IPS-18c (cell line): Measurements from ENCODE around the gene NLRP6.
"Not testable (repeated sequence)": the region's sequence is repeated elsewhere in the genome, so short reads cannot be mapped to it uniquely, and the experiment has no call there.

Experiments used
- H3K4me3 ChIP-seq: 2 replicates; pipeline ENCODE4 v1.7.0; 2013; ENCODE audit warnings: low read depth, mild to moderate bottlenecking, low read length, moderate library complexity; ENCODE audit not compliant: insufficient read depth
- H3K9me3 ChIP-seq: one replicate; pipeline ENCODE4 v1.6.1; 2013; ENCODE audit warnings: mild to moderate bottlenecking, low read length, moderate library complexity; ENCODE audit not compliant: control insufficient read depth, insufficient read depth

NLRP6 gene

GRCh38 chr11:324593-325517 is 46.6 kb downstream of the NLRP6 start:
- H3K4me3 ChIP-seq, H3K9me3 ChIP-seq: not testable (repeated sequence)

- no peaks in the 10 kb centered on the region for H3K9me3 ChIP-seq
- H3K4me3 ChIP-seq: no peak overlapping the region
Observed at GRCh38 chr11:325796-326591, 47.8 kb downstream of the NLRP6 start.

GRCh38 chr11:326592-326841 is 48.3 kb downstream of the NLRP6 start:
- Histone ChIP-seq H3K9me3 (no peaks in the 10 kb centered on the region), H3K4me3 (no peak overlapping the region)

GRCh38 chr11:326842-327580 is 48.8 kb downstream of the NLRP6 start:
- Histone ChIP-seq H3K9me3 (no peaks in the 10 kb centered on the region), H3K4me3 (no peak overlapping the region)

- H3K4me3 ChIP-seq: no peak overlapping the region
- no peaks in the 10 kb centered on the region for H3K9me3 ChIP-seq
Observed at GRCh38 chr11:327581-327923, 49.3 kb downstream of the NLRP6 start.

GRCh38 chr11:328012-328411 is 49.8 kb downstream of the NLRP6 start:
- no peak overlapping the region for H3K4me3 ChIP-seq
- H3K9me3 ChIP-seq: no peaks in the 10 kb centered on the region

GRCh38 chr11:328516-329100 is 50.4 kb downstream of the NLRP6 start:
- H3K4me3 ChIP-seq, H3K9me3 ChIP-seq: not testable (repeated sequence)

GRCh38 chr11:329886-330253 is 51.7 kb downstream of the NLRP6 start:
- H3K4me3 ChIP-seq: no peak overlapping the region
- H3K9me3 ChIP-seq: no peaks in the 10 kb centered on the region

- no peak overlapping the region for H3K4me3 ChIP-seq
- H3K9me3 ChIP-seq: no peaks in the 10 kb centered on the region
Observed at GRCh38 chr11:330307-330693, 52.1 kb downstream of the NLRP6 start.

- H3K9me3 ChIP-seq: no peaks in the 10 kb centered on the region
- H3K4me3 ChIP-seq: no peak overlapping the region
Observed at GRCh38 chr11:330694-331357, 52.6 kb downstream of the NLRP6 start.

GRCh38 chr11:331358-332060 is 53.3 kb downstream of the NLRP6 start:
- Histone ChIP-seq H3K9me3 (no peaks in the 10 kb centered on the region), H3K4me3 (no peak overlapping the region)

- no peaks in the 10 kb centered on the region for H3K9me3 ChIP-seq
- no peak overlapping the region for H3K4me3 ChIP-seq
Observed at GRCh38 chr11:332651-333480, 54.7 kb downstream of the NLRP6 start.

- not testable (repeated sequence) for H3K4me3 ChIP-seq, H3K9me3 ChIP-seq
Observed at GRCh38 chr11:333616-334263, 55.5 kb downstream of the NLRP6 start.

- Histone ChIP-seq H3K4me3 (no peak overlapping the region; the same call in none of the 2 replicates), H3K9me3 (no peaks in the 10 kb centered on the region)
Observed at GRCh38 chr11:334264-334994, 56.2 kb downstream of the NLRP6 start.
